Mesenchymal stem cell (in vitro differentiated cells and primary cell): ENCODE data around the gene CD68.
A peak's percentile ranks its signal among the peaks of the same experiment; 100 is the strongest.

Source experiments
- DNase-seq: peaks from one replicate; pipeline ENCODE4 v3.0.0-alpha.2; 2013
- H2AFZ ChIP-seq: one replicate; pipeline ENCODE4 v1.6.1; 2013; ENCODE audit warnings: low read depth, mild to moderate bottlenecking, control low read depth, inconsistent platforms, low read length, moderate library complexity
- H2AK5ac ChIP-seq: 2 replicates; pipeline ENCODE4 v1.6.1; 2013; ENCODE audit warnings: low read length, moderate library complexity, mild to moderate bottlenecking, inconsistent platforms; ENCODE audit not compliant: severe bottlenecking
- H2BK120ac ChIP-seq: one replicate; pipeline ENCODE4 v1.6.1; 2013; ENCODE audit warnings: low read depth, mild to moderate bottlenecking, inconsistent platforms, low read length, moderate library complexity
- H2BK12ac ChIP-seq, 2 experiments: one replicate each; pipeline ENCODE4 v1.6.1; 2013; ENCODE audit warnings: inconsistent platforms in 2 of 2, low read length in 2 of 2, mild to moderate bottlenecking in 2 of 2, moderate library complexity in 2 of 2, control low read depth in 1 of 2
- H2BK15ac ChIP-seq: one replicate; pipeline ENCODE4 v1.6.1; 2013; ENCODE audit warnings: mild to moderate bottlenecking, low read depth, inconsistent platforms; ENCODE audit not compliant: poor library complexity, severe bottlenecking
- H2BK5ac ChIP-seq: 2 replicates; pipeline ENCODE4 v1.6.1; 2013; ENCODE audit warnings: low read depth, mild to moderate bottlenecking, low read length, control low read depth, inconsistent platforms; ENCODE audit not compliant: poor library complexity, severe bottlenecking
- H3K14ac ChIP-seq, 2 experiments: one replicate each; pipeline ENCODE4 v1.6.1; 2013; ENCODE audit warnings: inconsistent platforms in 2 of 2, low read length in 2 of 2, control low read depth in 1 of 2, mild to moderate bottlenecking in 1 of 2, moderate library complexity in 1 of 2
- H3K18ac ChIP-seq, 2 experiments: one replicate each; pipeline ENCODE4 v1.6.1; 2013; ENCODE audit warnings: inconsistent platforms in 2 of 2, low read length in 2 of 2, control low read depth in 1 of 2, low read depth in 1 of 2, mild to moderate bottlenecking in 1 of 2
- H3K23ac ChIP-seq, 2 experiments: one replicate each; pipeline ENCODE4 v1.6.1; 2013; ENCODE audit warnings: inconsistent platforms in 2 of 2, low read length in 2 of 2, mild to moderate bottlenecking in 2 of 2, moderate library complexity in 2 of 2, control low read depth in 1 of 2
- H3K27ac ChIP-seq: 2 replicates; pipeline ENCODE4 v1.5.1; 2013; ENCODE audit warnings: mild to moderate bottlenecking, moderate library complexity, low read length, control low read depth, inconsistent platforms; ENCODE audit not compliant: poor library complexity, severe bottlenecking
- H3K27me3 ChIP-seq, 2 experiments: 2 replicates each; pipeline versions ENCODE4 v1.6.1 to v1.7.0; 2013; ENCODE audit warnings: low read length in 2 of 2, mild to moderate bottlenecking in 2 of 2, moderate library complexity in 2 of 2, control low read depth in 1 of 2, inconsistent platforms in 1 of 2; ENCODE audit not compliant: control insufficient read depth in 1 of 2, insufficient read depth in 1 of 2
- H3K36me3 ChIP-seq, 2 experiments: 2 replicates each; pipeline versions ENCODE4 v1.6.1 to v1.7.0; 2013; ENCODE audit warnings: low read length in 2 of 2, control low read depth in 1 of 2, inconsistent platforms in 1 of 2, low read depth in 1 of 2, mild to moderate bottlenecking in 1 of 2; ENCODE audit not compliant: insufficient read depth in 2 of 2, control insufficient read depth in 1 of 2
- H3K4ac ChIP-seq, 2 experiments: one replicate each; pipeline ENCODE4 v1.6.1; 2013; ENCODE audit warnings: inconsistent platforms in 2 of 2, low read length in 2 of 2, mild to moderate bottlenecking in 2 of 2, moderate library complexity in 2 of 2, control low read depth in 1 of 2, low read depth in 1 of 2
- H3K4me1 ChIP-seq: 2 replicates; pipeline ENCODE4 v1.6.1; 2013; ENCODE audit warnings: low read depth, low read length, control low read depth; ENCODE audit not compliant: control insufficient read depth, insufficient read depth
- H3K4me2 ChIP-seq: 2 replicates; pipeline ENCODE4 v1.6.1; 2013; ENCODE audit warnings: low read length, mild to moderate bottlenecking, inconsistent platforms; ENCODE audit not compliant: poor library complexity, severe bottlenecking
- H3K4me3 ChIP-seq, 2 experiments: 2 replicates each; pipeline versions ENCODE4 v1.5.1 to v1.7.0; 2013; ENCODE audit warnings: low read length in 2 of 2, mild to moderate bottlenecking in 2 of 2, control low read depth in 1 of 2, low read depth in 1 of 2; ENCODE audit not compliant: insufficient read depth in 1 of 2
- H3K79me1 ChIP-seq: replicated peaks from 2 replicates; pipeline ENCODE4 v1.6.1; 2013; ENCODE audit warnings: mild to moderate bottlenecking, control low read depth, low read length, inconsistent platforms; ENCODE audit not compliant: poor library complexity, severe bottlenecking
- H3K9ac ChIP-seq: 2 replicates; pipeline ENCODE4 v1.7.0; 2013; ENCODE audit warnings: mild to moderate bottlenecking, low read length, moderate library complexity
- H3K9me3 ChIP-seq: 2 replicates; pipeline ENCODE4 v1.7.0; 2013; ENCODE audit warnings: mild to moderate bottlenecking, low read length; ENCODE audit not compliant: control insufficient read depth
- H4K8ac ChIP-seq: one replicate; pipeline ENCODE4 v1.6.1; 2013; ENCODE audit warnings: inconsistent platforms, mild to moderate bottlenecking, low read length, moderate library complexity
- H4K91ac ChIP-seq: one replicate; pipeline ENCODE4 v1.6.1; 2013; ENCODE audit warnings: mild to moderate bottlenecking, low read length, inconsistent platforms
- WGBS: methylation state at CpG from one replicate; pipeline ENCODE4 v1.1.7; 2013; ENCODE audit warnings: mixed read lengths; 5-methylcytosine and 5-hydroxymethylcytosine counted together

The CD68 gene

DNA sequence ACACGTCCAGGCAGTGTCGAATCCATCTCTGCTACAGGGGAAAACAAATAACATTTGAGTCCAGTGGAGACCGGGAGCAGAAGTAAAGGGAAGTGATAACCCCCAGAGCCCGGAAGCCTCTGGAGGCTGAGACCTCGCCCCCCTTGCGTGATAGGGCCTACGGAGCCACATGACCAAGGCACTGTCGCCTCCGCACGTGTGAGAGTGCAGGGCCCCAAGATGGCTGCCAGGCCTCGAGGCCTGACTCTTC lies 7.2 kb upstream of the CD68 start:
- Histone ChIP-seq H2BK12ac (peak overlapping the region in 1 of 2 experiments; percentile 43), H2BK15ac (no peak overlapping the region), H3K9ac (peak overlapping the region; percentile 91), H3K36me3 (peaks cover 59 to 71% of the 10 kb centered on the region in 2 experiments), H3K27me3 (no peaks in the 10 kb centered on the region), H3K18ac (peak overlapping the region; percentile 10 to 67), H2BK120ac (no peak overlapping the region), H3K4ac (peak overlapping the region in 1 of 2 experiments; percentile 92), H2AK5ac (peak overlapping the region; percentile 66), H3K27ac (peak overlapping the region; percentile 72), H3K23ac (no peak overlapping the region), H4K91ac (no peak overlapping the region), H4K8ac (peak overlapping the region; percentile 85), H2BK5ac (no peak overlapping the region), H3K79me1 (peaks cover 23% of the 10 kb centered on the region), H3K9me3 (no peaks in the 10 kb centered on the region), H3K4me3 (peak overlapping the region; percentile 39 to 83), H3K14ac (peak overlapping the region in 1 of 2 experiments; percentile 26), H2AFZ (peak overlapping the region; percentile 5), H3K4me1 (peaks cover 18% of the 10 kb centered on the region), H3K4me2 (peak overlapping the region; percentile 79)
- no peak for DNase-seq
- WGBS: under 1% methylated on average over 11 of the region's 11 CpGs

DNA sequence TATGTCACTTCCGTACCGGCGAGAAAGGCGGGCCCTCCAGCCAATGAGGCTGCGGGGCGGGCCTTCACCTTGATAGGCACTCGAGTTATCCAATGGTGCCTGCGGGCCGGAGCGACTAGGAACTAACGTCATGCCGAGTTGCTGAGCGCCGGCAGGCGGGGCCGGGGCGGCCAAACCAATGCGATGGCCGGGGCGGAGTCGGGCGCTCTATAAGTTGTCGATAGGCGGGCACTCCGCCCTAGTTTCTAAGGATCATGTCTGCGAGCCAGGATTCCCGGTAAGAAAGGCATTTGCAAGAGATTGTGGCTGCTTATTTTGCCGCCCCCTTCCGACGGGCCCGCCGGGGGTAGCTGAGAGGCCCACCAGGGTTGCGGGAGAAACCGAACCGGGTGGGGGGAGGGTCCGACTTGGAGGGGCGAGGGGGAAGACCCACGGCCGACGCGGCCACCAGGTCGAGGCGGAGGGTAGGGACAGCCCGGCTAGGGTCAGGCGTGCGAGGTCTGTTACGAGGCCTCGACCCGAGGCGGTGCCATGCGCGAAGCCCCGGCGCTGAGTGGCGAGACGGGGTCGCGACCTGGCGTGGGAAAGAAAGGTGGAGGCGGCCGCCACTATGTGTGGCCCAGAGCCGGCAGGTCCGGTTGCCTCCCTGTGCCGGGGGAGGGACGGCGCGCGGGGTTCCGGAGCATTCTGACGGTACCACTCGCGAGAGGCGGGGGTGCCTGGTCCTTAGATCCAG lies 6.7 kb upstream of the CD68 start:
- peak; percentile 100 for DNase-seq
- WGBS: under 1% methylated on average over 73 of the region's 73 CpGs

DNA sequence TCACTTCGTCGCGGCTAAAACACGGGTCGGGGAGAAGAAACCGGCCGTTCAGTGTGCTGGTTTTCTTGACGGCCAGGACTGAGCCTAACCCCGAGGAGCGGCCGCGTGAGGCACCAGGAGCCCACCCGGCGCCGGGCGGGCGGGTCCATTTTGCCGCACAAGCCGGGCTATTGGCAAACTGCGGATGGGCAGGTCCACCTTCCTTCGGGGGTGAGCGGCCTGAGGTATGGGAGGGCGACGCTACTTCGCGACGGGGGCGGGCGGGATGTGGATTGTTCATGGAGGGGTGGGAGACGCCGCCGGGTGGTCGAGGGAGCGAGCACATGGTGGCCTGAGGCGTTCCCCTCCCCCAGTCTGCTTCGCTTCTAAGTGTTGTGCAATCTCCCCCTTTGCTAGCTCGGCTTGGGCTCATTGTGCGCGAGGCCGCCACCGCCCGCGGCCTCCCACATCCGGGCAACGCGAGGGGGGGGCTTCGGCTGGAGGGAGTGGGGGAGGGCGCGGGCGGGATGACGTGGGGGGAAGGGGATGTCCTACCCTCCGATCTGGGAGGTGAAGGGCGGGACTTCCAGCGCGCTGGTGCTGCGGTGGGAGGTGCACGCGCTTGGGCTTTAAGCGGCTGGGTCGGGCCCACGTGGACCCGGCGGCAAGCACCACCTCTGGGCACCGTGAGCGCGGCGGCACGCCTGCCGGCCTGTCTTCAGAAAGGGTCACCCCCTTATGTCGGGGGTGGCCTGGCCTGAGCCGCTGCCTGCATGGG lies 5.9 kb upstream of the CD68 start:
- Histone ChIP-seq H3K27ac (peak overlapping the region; percentile 92), H3K14ac (peak overlapping the region in 1 of 2 experiments; percentile 100), H3K27me3 (no peaks in the 10 kb centered on the region), H4K8ac (peak overlapping the region; percentile 10), H2AFZ (no peak overlapping the region), H3K9ac (peak overlapping the region; percentile 98), H2BK12ac (peak overlapping the region in 1 of 2 experiments; percentile 80), H3K4ac (peak overlapping the region; percentile 76 to 99), H4K91ac (peak overlapping the region; percentile 95), H3K4me1 (peaks cover 18% of the 10 kb centered on the region), H3K18ac (peak overlapping the region; percentile 99 to 100), H3K36me3 (peaks cover 63 to 74% of the 10 kb centered on the region in 2 experiments), H2BK15ac (no peak overlapping the region), H2AK5ac (peak overlapping the region; percentile 88), H2BK5ac (peak overlapping the region; percentile 94), H3K4me2 (peak overlapping the region; percentile 47), H3K79me1 (peaks cover 17% of the 10 kb centered on the region), H2BK120ac (no peak overlapping the region), H3K9me3 (no peaks in the 10 kb centered on the region), H3K4me3 (peak overlapping the region; percentile 94 to 100), H3K23ac (peak overlapping the region; percentile 0 to 100)
- DNase-seq: peak; percentile 90
- under 1% methylated on average over 68 of the region's 71 CpGs for WGBS

More for the DNA sequence above, 6.7 kb upstream of the CD68 start:
- peaks cover 60 to 71% of the 10 kb centered on the region in 2 experiments for H3K36me3 ChIP-seq
- no peaks in the 10 kb centered on the region for H3K9me3 ChIP-seq
- H3K27me3 ChIP-seq: no peaks in the 10 kb centered on the region
- peaks cover 18% of the 10 kb centered on the region for H3K4me1 ChIP-seq
- peak overlapping the region; percentile 90 for H2BK120ac ChIP-seq
- peak overlapping the region; percentile 94 for H2BK5ac ChIP-seq
- H3K4me3 ChIP-seq: peak overlapping the region; percentile 94 to 100
- no peak overlapping the region for H2AFZ ChIP-seq
- H3K9ac ChIP-seq: peak overlapping the region; percentile 98
- H3K14ac ChIP-seq: peak overlapping the region; percentile 70 to 100
- peak overlapping the region; percentile 92 for H3K27ac ChIP-seq
- H3K23ac ChIP-seq: peak overlapping the region; percentile 0 to 100
- H4K8ac ChIP-seq: peak overlapping the region; percentile 89
- peak overlapping the region; percentile 99 to 100 for H3K18ac ChIP-seq
- H4K91ac ChIP-seq: peak overlapping the region; percentile 95
- peak overlapping the region; percentile 88 for H2AK5ac ChIP-seq
- H3K4me2 ChIP-seq: no peak overlapping the region
- H2BK12ac ChIP-seq: peak overlapping the region in 1 of 2 experiments; percentile 80
- peaks cover 20% of the 10 kb centered on the region for H3K79me1 ChIP-seq
- H2BK15ac ChIP-seq: peak overlapping the region; percentile 50
- H3K4ac ChIP-seq: peak overlapping the region; percentile 76 to 99
